Common myeloid progenitor, CD34-positive (primary cell): Measurements from ENCODE around the gene PEAK1.

Experiments used
- CTCF ChIA-PET: fragments of 350-600 bp; sonication (Branson Sonifier 250); formaldehyde crosslinking; loops from one replicate; lab custom pipeline; 2021; ENCODE audit warnings: antibody characterized with exemption; lab: Charles Lee
- POLR2A ChIA-PET: fragments of 350-600 bp; sonication (Branson Sonifier 250); formaldehyde crosslinking; loops from one replicate; lab custom pipeline; 2021; ENCODE audit warnings: antibody characterized with exemption; lab: Charles Lee
- DNase-seq, 3 donors: peaks; one replicate each; pipeline versions ENCODE4 v3.0.0 to v3.0.0-alpha.2; 2013
- H3K27ac ChIP-seq, 2 experiments: 1 replicate in 1 of 2; 2 replicates in 1 of 2; pipeline ENCODE4 v1.7.0; 2013; ENCODE audit warnings: inconsistent platforms in 2 of 2, low read length in 2 of 2, mild to moderate bottlenecking in 2 of 2, low read depth in 1 of 2, moderate library complexity in 1 of 2; ENCODE audit not compliant: severe bottlenecking in 2 of 2, insufficient read depth in 1 of 2, poor library complexity in 1 of 2
- H3K27me3 ChIP-seq, 5 experiments: replicated peaks in 2 of 5; 1 replicate in 3 of 5; 2 replicates in 2 of 5; pipeline versions ENCODE4 v1.6.1 to v1.7.0; 2013; ENCODE audit warnings: low read length in 4 of 5, mild to moderate bottlenecking in 2 of 5, moderate library complexity in 2 of 5, inconsistent platforms in 1 of 5; ENCODE audit not compliant: insufficient read depth in 5 of 5, control insufficient read depth in 4 of 5
- H3K36me3 ChIP-seq, 4 experiments: 1 replicate in 2 of 4; 2 replicates in 2 of 4; pipeline versions ENCODE4 v1.6.1 to v1.7.0; 2013; ENCODE audit warnings: low read length in 3 of 4, control low read depth in 1 of 4, mild to moderate bottlenecking in 1 of 4; ENCODE audit not compliant: control insufficient read depth in 4 of 4, insufficient read depth in 4 of 4
- H3K4me1 ChIP-seq, 4 experiments: 1 replicate in 3 of 4; 2 replicates in 1 of 4; pipeline versions ENCODE4 v1.6.1 to v1.7.1; 2013; ENCODE audit warnings: low read length in 3 of 4, mild to moderate bottlenecking in 3 of 4, control low read depth in 1 of 4, inconsistent platforms in 1 of 4, moderate library complexity in 1 of 4; ENCODE audit not compliant: control insufficient read depth in 4 of 4, insufficient read depth in 4 of 4; ENCODE audit errors: control extremely low read depth in 1 of 4
- H3K4me3 ChIP-seq, 7 experiments: 1 replicate in 4 of 7; 2 replicates in 3 of 7; pipeline versions ENCODE4 v1.5.1 to v1.7.0; 2013; ENCODE audit warnings: mild to moderate bottlenecking in 7 of 7, low read length in 6 of 7, moderate library complexity in 6 of 7, inconsistent platforms in 2 of 7, low read depth in 2 of 7, control low read depth in 1 of 7; ENCODE audit not compliant: insufficient read depth in 4 of 7, control insufficient read depth in 1 of 7; ENCODE audit errors: extremely low read depth in 1 of 7
- H3K9me3 ChIP-seq, 5 experiments: 1 replicate in 4 of 5; 2 replicates in 1 of 5; pipeline versions ENCODE4 v1.6.1 to v1.7.1; 2013; ENCODE audit warnings: low read length in 4 of 5, mild to moderate bottlenecking in 2 of 5, inconsistent platforms in 1 of 5, low read depth in 1 of 5, moderate library complexity in 1 of 5; ENCODE audit not compliant: control insufficient read depth in 4 of 5, insufficient read depth in 2 of 5; ENCODE audit errors: control extremely low read depth in 1 of 5
- WGBS: methylation state at CpG from one replicate; pipeline ENCODE4 v1.1.5; 2013; ENCODE audit not compliant: insufficient coverage; 5-methylcytosine and 5-hydroxymethylcytosine counted together

PEAK1 gene

DNA sequence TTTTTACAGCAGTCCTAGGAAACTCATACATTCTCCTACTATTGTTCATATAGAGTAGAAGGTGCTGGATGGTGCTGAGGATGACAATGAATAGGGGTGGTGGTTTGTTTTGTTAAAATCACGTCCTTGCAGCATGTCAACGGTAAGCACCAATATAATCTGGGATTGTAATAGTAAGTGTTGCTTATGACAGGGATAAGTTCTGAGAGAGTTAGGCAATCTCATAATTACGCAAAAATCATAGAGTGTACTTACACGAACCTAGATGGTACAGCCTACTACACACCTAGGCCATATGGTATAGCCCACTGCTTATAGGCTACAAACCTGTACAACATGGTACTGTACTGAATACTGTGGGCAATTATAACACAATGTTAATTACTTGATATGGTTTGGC, 284.7 kb downstream of the PEAK1 start:
- Histone ChIP-seq H3K36me3 (peaks cover 0 to 6% (median 4%) of the 10 kb centered on the region in 4 experiments), H3K27ac (no peak overlapping the region), H3K9me3 (peaks cover 0 to 6% (median 3%) of the 10 kb centered on the region in 5 experiments), H3K4me1 (no peaks in the 10 kb centered on the region), H3K4me3 (no peak overlapping the region), H3K27me3 (no peaks in the 10 kb centered on the region)
- ChIA-PET CTCF (no interaction called here), POLR2A (no interaction called here)
- WGBS: 100% methylated on average over 2 of the region's 4 CpGs
- DNase-seq: no peak

DNA sequence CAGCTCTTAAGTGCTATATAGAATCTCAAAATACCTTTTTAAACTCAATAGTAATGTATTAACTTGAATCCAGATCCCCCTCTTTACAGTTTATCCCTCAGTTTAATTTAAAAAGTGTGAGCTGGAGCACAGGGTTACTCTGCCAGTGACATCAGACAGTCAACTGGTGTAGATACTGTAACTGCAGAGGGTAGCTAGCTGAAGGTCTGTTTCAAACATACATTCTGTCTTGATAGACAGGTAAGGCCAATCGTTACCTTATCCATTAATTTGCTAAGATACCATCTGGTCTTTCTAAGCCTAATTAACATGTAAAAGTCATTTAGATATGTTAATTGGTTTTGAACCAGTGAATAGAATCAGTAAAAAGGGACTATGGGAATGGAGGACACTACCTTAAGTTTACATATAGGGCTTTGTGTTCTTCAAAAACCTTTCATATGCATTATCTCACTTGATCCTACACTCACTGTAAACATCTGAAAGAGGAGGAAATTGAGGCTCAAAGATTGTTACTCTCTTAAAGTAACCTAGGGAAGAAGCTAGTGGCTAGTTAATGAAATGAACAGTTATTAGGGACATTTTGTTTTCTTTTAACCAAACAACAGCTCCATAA, 289.5 kb downstream of the PEAK1 start:
- no peaks in the 10 kb centered on the region for H3K4me1 ChIP-seq
- H3K4me3 ChIP-seq: no peak overlapping the region
- no peak overlapping the region for H3K27ac ChIP-seq
- peaks cover 0 to 5% (median 4%) of the 10 kb centered on the region in 4 experiments for H3K36me3 ChIP-seq
- no peaks in the 10 kb centered on the region for H3K27me3 ChIP-seq
- no CpG with 5 or more reads among the region's 1 CpG for WGBS
- H3K9me3 ChIP-seq: no peaks in the 10 kb centered on the region
- ChIA-PET POLR2A (no interaction called here), CTCF (interaction anchor here (0.9 to 2.0 kb wide), 4 partner anchors 8 to 413 kb away, joined by 3 to 5 read pairs (median 4); no protein-coding TSS in a partner anchor)
- DNase-seq: no peak

DNA sequence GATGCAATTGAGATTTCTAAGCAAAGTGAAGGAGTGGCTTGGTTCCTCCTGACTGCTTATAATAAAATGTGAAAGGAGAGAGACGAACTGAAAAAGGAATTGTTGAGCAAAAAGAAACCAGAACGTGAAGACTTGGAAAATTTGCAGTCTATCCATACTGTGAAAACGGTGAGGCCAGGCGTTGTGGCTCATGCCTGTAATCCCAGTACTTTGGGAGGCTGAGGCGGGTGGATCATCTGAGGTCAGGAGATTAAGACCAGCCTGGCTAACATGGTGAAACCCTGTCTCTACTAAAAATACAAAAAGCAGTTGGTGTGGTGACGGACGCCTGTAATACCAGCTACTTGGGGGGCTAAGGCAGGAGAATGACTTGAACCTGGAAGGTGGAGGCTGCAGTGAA, 292.3 kb downstream of the PEAK1 start:
- no peak for DNase-seq
- Histone ChIP-seq H3K27me3 (no peaks in the 10 kb centered on the region), H3K4me1 (peaks cover 0 to 6% (median 0%) of the 10 kb centered on the region in 4 experiments), H3K36me3 (no peaks in the 10 kb centered on the region), H3K27ac (no peak overlapping the region), H3K4me3 (no peak overlapping the region), H3K9me3 (no peaks in the 10 kb centered on the region)
- CTCF ChIA-PET: interaction anchor here (1.7 kb wide), 1 partner anchor 416 kb away, joined by 4 read pairs; no protein-coding TSS in a partner anchor
- POLR2A ChIA-PET: no interaction called here
- WGBS: 100% methylated on average over 6 of the region's 7 CpGs

DNA sequence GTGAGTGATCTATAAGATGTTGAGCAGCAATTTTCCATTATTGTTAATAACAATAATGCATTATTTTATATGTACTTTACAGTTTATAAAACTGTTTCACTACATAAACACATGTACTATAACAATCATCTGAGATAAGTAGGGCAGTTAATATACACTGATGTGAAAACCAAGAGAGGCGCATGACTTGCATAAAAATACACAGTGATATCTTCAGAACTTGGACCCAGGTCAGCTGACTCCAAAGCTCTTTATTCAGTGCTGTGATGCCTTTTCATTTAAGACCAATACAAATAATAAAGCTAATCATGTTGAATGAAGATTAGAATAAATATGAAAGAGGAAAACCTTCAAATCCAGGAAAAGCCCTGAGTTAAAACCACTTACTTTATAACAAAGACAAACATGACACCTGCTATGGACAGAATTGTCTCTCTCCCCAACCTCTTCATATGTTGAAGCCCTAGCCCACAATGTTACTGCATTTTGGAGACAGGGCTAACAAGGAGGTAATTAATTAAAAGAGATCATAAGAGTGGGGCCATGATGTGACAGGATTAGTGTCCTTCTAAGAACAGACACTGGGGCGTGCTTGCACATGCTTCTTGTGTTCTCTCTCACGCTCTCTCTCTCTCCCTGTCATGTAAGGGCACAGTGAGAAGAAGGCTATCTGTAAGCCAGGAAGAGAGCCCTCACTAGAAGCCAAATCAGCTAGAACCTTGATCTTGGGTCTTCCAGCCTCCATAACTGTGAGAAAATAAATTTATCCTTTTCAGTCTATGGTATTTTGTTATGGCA, 293.2 kb downstream of the PEAK1 start:
- no peaks in the 10 kb centered on the region for H3K9me3 ChIP-seq
- no peak overlapping the region for H3K27ac ChIP-seq
- H3K27me3 ChIP-seq: no peaks in the 10 kb centered on the region
- DNase-seq: no peak
- H3K4me3 ChIP-seq: no peak overlapping the region
- ChIA-PET CTCF (interaction anchor here (1.7 to 2.1 kb wide), 3 partner anchors 10 to 417 kb away, joined by 4 to 6 read pairs (median 4); no protein-coding TSS in a partner anchor), POLR2A (no interaction called here)
- H3K36me3 ChIP-seq: no peaks in the 10 kb centered on the region
- peaks cover 0 to 6% (median 0%) of the 10 kb centered on the region in 4 experiments for H3K4me1 ChIP-seq
- 100% methylated on average over 1 of the region's 3 CpGs for WGBS

DNA sequence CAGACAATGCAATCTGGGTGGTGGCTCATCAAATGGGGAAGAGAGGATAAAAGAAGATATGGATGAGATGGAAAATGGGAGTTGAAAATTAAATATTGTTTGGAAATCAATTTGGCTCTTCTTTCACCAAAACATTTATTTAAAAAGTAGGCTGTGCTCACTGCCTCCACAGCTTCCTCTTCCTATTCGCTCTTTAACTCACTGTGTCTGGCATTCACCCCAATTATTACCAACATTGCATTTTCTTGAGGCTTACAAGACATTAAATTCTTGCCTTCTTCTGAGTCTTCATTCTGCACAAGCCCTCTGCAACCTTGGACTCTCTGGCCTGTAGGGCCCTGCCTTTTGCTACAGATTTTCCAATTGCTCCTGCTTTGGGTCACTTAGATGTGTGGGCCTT, 296.1 kb downstream of the PEAK1 start:
- Histone ChIP-seq H3K36me3 (no peaks in the 10 kb centered on the region), H3K27ac (no peak overlapping the region), H3K27me3 (no peaks in the 10 kb centered on the region), H3K4me3 (no peak overlapping the region), H3K9me3 (no peaks in the 10 kb centered on the region), H3K4me1 (peaks cover 0 to 9% (median 1%) of the 10 kb centered on the region in 4 experiments)
- DNase-seq: peak in 2 of 3 donors; percentile 19 to 23
- 61% methylated on average over 1 of the region's 1 CpG for WGBS
- ChIA-PET CTCF (interaction anchor here (1.2 to 1.9 kb wide), 4 partner anchors 17 to 419 kb away, joined by 3 to 10 read pairs (median 4); no protein-coding TSS in a partner anchor), POLR2A (no interaction called here)

DNA sequence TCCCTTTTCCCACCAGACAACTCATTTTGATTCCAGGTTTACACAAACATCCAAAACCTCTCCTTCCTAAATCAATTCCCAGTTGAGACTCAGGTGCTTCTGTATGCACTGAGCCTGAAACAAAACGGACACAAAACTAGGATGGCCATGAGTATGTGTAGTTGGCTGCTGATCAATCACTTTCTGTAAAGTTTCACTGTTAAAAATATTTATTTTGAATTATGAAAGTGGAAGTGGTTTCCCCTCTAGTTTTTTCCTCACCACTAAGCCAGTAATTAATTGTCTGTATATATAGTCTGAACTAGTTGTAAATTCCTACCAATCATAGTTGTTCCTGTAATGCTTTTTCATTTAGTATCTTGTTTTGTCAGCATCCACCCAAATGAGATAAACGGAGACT, 297.3 kb downstream of the PEAK1 start:
- H3K4me1 ChIP-seq: peaks cover 0 to 9% (median 1%) of the 10 kb centered on the region in 4 experiments
- WGBS: no CpG with 5 or more reads among the region's 2 CpGs
- H3K9me3 ChIP-seq: no peaks in the 10 kb centered on the region
- CTCF ChIA-PET: interaction anchor here (1.4 to 6.2 kb wide), 4 partner anchors 9 to 64 kb away, joined by 3 to 43 read pairs (median 6); no protein-coding TSS in a partner anchor
- H3K27ac ChIP-seq: no peak overlapping the region
- no peak for DNase-seq
- H3K27me3 ChIP-seq: no peaks in the 10 kb centered on the region
- POLR2A ChIA-PET: no interaction called here
- H3K36me3 ChIP-seq: no peaks in the 10 kb centered on the region
- H3K4me3 ChIP-seq: no peak overlapping the region

DNA sequence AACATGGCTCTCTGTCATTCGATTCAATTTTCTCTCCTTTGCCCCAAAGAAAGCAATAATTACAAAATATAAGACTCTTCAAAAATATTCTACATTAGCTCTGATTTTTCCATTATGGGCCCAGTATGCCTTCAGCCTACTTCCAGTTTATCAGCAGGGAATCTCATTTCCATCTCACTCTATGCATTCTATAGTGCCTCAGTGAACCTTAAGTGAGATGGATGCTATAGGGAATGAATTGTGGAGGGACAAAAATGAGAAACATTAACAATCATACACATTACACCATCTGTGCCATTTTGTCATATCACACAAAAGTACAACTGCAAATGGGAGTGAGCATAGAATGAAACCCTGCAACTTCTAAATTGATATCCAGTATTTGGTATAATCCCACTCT, 298.3 kb downstream of the PEAK1 start:
- 100% methylated on average over 1 of the region's 1 CpG for WGBS
- DNase-seq: no peak
- CTCF ChIA-PET: interaction anchor here (0.8 to 6.2 kb wide), 7 partner anchors 8 to 700 kb away, joined by 3 to 43 read pairs (median 4); no protein-coding TSS in a partner anchor
- POLR2A ChIA-PET: no interaction called here
- H3K4me3 ChIP-seq: no peak overlapping the region
- H3K27ac ChIP-seq: no peak overlapping the region
- H3K27me3 ChIP-seq: no peaks in the 10 kb centered on the region
- no peaks in the 10 kb centered on the region for H3K9me3 ChIP-seq
- H3K4me1 ChIP-seq: peaks cover 0 to 9% (median 1%) of the 10 kb centered on the region in 4 experiments
- no peaks in the 10 kb centered on the region for H3K36me3 ChIP-seq
